DLD1 (cell line): ENCODE data around the gene NRXN3.

Experiments used
- in situ Hi-C: cut with HindIII; loops from 2 replicates; pipeline ENCODE4 v1.10.0; 2017; ENCODE audit warnings: low sequenced_read_pairs

The NRXN3 gene

GRCh38 chr14:79306546-79306945 is 1136.4 kb downstream of the NRXN3 start:
- in situ Hi-C loops = no loop called here

- in situ Hi-C loops = no loop called here
These were observed 1148.2 kb downstream of the NRXN3 start for GRCh38 chr14:79318371-79318770.

- in situ Hi-C loops = no loop called here
These were observed 1150.4 kb downstream of the NRXN3 start for GRCh38 chr14:79320561-79320960.

GRCh38 chr14:79321070-79321469 is 1150.9 kb downstream of the NRXN3 start:
- in situ Hi-C loops = no loop called here

GRCh38 chr14:79325071-79325470 is 1154.9 kb downstream of the NRXN3 start:
- in situ Hi-C loops = no loop called here

GRCh38 chr14:79325557-79325956 is 1155.4 kb downstream of the NRXN3 start:
- in situ Hi-C loops = no loop called here

- in situ Hi-C loops = no loop called here
These were observed 1158.7 kb downstream of the NRXN3 start for GRCh38 chr14:79328863-79329262.

- in situ Hi-C loops = no loop called here
These were observed 1161.7 kb downstream of the NRXN3 start for GRCh38 chr14:79331830-79332229.

GRCh38 chr14:79332504-79333197 is 1162.5 kb downstream of the NRXN3 start:
- in situ Hi-C loops = no loop called here

- in situ Hi-C loops = no loop called here
These were observed 1163.0 kb downstream of the NRXN3 start for GRCh38 chr14:79333198-79333546.

GRCh38 chr14:79334272-79334671 is 1164.1 kb downstream of the NRXN3 start:
- in situ Hi-C loops = no loop called here

GRCh38 chr14:79337761-79338160 is 1167.6 kb downstream of the NRXN3 start:
- in situ Hi-C loops = no loop called here

- in situ Hi-C loops = no loop called here
These were observed 1172.8 kb downstream of the NRXN3 start for GRCh38 chr14:79342942-79343341.

GRCh38 chr14:79351011-79351410 is 1180.8 kb downstream of the NRXN3 start:
- in situ Hi-C loops = no loop called here

- in situ Hi-C loops = no loop called here
These were observed 1182.0 kb downstream of the NRXN3 start for GRCh38 chr14:79352076-79352630.

GRCh38 chr14:79354336-79354735 is 1184.2 kb downstream of the NRXN3 start:
- in situ Hi-C loops = no loop called here

- in situ Hi-C loops = no loop called here
These were observed 1185.9 kb downstream of the NRXN3 start for GRCh38 chr14:79356040-79356439.

- in situ Hi-C loops = no loop called here
These were observed 1187.1 kb downstream of the NRXN3 start for GRCh38 chr14:79357307-79357706.

GRCh38 chr14:79363291-79363690 is 1193.1 kb downstream of the NRXN3 start:
- in situ Hi-C loops = no loop called here

GRCh38 chr14:79369359-79370332 is 1199.5 kb downstream of the NRXN3 start:
- in situ Hi-C loops = no loop called here

GRCh38 chr14:79370969-79371368 is 1200.8 kb downstream of the NRXN3 start:
- in situ Hi-C loops = no loop called here

GRCh38 chr14:79373451-79373850 is 1203.3 kb downstream of the NRXN3 start:
- in situ Hi-C loops = no loop called here
